ENCODE data around the gene WDR44.

DNA sequence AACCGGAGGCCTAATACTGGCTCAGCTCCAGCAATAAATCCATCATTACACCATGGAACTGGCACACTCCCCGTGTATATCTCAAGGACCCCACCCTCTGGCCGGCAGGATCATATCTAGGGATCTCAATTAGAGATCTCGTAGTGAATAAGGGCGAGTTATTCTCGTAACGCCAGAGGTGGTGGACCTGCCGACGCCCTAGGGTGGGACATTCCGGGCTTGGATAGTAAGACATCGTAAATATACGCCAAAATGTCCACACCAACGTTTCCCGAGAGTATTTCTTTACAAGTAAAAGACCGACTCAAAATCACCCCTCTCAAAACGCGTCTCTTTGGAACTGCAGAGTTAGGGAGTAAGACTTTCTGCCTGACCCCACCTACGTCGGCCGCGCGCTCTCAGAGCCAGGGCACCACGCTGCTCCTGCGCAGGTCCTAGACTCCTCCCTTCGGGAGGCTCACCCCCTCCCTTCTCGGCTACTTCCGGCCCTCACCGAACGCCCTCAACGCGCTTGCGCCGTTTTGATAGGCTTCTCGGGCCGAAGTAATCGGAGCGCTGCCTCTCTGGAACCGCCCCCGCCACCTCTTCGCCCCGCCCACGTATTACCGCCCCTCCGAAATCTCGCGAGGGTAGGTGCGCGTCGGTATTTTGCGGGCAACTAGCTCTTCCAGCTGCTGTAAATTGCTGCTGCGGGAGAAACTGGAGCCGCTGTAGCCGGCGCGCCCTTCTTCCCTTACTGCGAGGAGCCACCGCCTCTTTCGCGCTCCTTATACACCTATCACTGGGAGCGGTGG is at the start of gene WDR44:
- TF ChIP-seq, protein P1, sequence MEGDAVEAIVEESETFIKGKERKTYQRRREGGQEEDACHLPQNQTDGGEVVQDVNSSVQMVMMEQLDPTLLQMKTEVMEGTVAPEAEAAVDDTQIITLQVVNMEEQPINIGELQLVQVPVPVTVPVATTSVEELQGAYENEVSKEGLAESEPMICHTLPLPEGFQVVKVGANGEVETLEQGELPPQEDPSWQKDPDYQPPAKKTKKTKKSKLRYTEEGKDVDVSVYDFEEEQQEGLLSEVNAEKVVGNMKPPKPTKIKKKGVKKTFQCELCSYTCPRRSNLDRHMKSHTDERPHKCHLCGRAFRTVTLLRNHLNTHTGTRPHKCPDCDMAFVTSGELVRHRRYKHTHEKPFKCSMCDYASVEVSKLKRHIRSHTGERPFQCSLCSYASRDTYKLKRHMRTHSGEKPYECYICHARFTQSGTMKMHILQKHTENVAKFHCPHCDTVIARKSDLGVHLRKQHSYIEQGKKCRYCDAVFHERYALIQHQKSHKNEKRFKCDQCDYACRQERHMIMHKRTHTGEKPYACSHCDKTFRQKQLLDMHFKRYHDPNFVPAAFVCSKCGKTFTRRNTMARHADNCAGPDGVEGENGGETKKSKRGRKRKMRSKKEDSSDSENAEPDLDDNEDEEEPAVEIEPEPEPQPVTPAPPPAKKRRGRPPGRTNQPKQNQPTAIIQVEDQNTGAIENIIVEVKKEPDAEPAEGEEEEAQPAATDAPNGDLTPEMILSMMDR (IDR thresholded peaks at IDR 0.05), result no peak
- TF ChIP-seq POLR2A (IDR thresholded peaks at IDR 0.05), result peak in 1 of 2 donors; percentile 67

All from vagina (tissue), 2 donors.